Chondrocyte (in vitro differentiated cells): Measurements from ENCODE around the gene PFKP. TPM values are rescaled to one million over a fixed set of nuclear protein-coding genes. Genes with fewer than 3 reads are reported as not detected.

Experiments
- DNase-seq: peaks from one replicate; pipeline ENCODE4 v3.0.0; 2021; ENCODE audit warnings: mixed read lengths, low spot score
- H3K27ac Mint-ChIP-seq: one replicate; pipeline ENCODE4 v1.8.0; 2021; ENCODE audit warnings: mild to moderate bottlenecking, moderate library complexity, mixed read lengths; ENCODE audit not compliant: unreplicated experiment
- H3K27me3 Mint-ChIP-seq: 2 replicates; pipeline ENCODE4 v1.8.0; 2021; ENCODE audit warnings: low read depth, mixed read lengths
- H3K36me3 Mint-ChIP-seq: 2 replicates; pipeline ENCODE4 v1.8.0; 2021; ENCODE audit warnings: low read depth, mixed read lengths
- H3K4me1 Mint-ChIP-seq: 2 replicates; pipeline ENCODE4 v1.8.0; 2021; ENCODE audit warnings: low read depth, mild to moderate bottlenecking, mixed read lengths
- H3K4me3 Mint-ChIP-seq: one replicate; pipeline ENCODE4 v1.8.0; 2021; ENCODE audit warnings: mild to moderate bottlenecking, moderate library complexity, mixed read lengths; ENCODE audit not compliant: unreplicated experiment
- H3K9me3 Mint-ChIP-seq: 2 replicates; pipeline ENCODE4 v1.8.0; 2021; ENCODE audit warnings: low read depth, mixed read lengths
- total RNA-seq: library from RNA; stranded (reverse); gene quantifications from 3 replicates; pipeline ENCODE4 v1.2.1, GENCODE V29; 2021
- TF ChIP-seq, protein P1 (sequence below): fragments of 200-600 bp; sonication (generic); IDR thresholded peaks from 2 replicates; pipeline ENCODE4 v1.5.0; 2021; ENCODE audit warnings: antibody characterized with exemption, mild to moderate bottlenecking, moderate library complexity

The PFKP gene
- total RNA-seq, 1 donor from 2014 or later: 182 TPM

GRCh38 chr10:3143366-3143765 is 76.0 kb downstream of the PFKP start:
- no peak for DNase-seq
- H3K27me3 Mint-ChIP-seq: no peaks in the 10 kb centered on the region
- TF ChIP-seq, protein P1, sequence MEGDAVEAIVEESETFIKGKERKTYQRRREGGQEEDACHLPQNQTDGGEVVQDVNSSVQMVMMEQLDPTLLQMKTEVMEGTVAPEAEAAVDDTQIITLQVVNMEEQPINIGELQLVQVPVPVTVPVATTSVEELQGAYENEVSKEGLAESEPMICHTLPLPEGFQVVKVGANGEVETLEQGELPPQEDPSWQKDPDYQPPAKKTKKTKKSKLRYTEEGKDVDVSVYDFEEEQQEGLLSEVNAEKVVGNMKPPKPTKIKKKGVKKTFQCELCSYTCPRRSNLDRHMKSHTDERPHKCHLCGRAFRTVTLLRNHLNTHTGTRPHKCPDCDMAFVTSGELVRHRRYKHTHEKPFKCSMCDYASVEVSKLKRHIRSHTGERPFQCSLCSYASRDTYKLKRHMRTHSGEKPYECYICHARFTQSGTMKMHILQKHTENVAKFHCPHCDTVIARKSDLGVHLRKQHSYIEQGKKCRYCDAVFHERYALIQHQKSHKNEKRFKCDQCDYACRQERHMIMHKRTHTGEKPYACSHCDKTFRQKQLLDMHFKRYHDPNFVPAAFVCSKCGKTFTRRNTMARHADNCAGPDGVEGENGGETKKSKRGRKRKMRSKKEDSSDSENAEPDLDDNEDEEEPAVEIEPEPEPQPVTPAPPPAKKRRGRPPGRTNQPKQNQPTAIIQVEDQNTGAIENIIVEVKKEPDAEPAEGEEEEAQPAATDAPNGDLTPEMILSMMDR: no peak
- no peak overlapping the region for H3K27ac Mint-ChIP-seq
- H3K4me1 Mint-ChIP-seq: peaks cover 28% of the 10 kb centered on the region
- H3K36me3 Mint-ChIP-seq: peaks cover 56% of the 10 kb centered on the region
- H3K4me3 Mint-ChIP-seq: no peak overlapping the region
- H3K9me3 Mint-ChIP-seq: no peaks in the 10 kb centered on the region

- H3K27ac Mint-ChIP-seq: no peak overlapping the region
- DNase-seq: no peak
- H3K27me3 Mint-ChIP-seq: no peaks in the 10 kb centered on the region
- H3K36me3 Mint-ChIP-seq: peaks cover 54% of the 10 kb centered on the region
- H3K4me3 Mint-ChIP-seq: no peak overlapping the region
- TF ChIP-seq, protein P1: no peak
- H3K4me1 Mint-ChIP-seq: peaks cover 28% of the 10 kb centered on the region
- H3K9me3 Mint-ChIP-seq: no peaks in the 10 kb centered on the region
Observed at GRCh38 chr10:3143791-3144434, 76.6 kb downstream of the PFKP start.

- peaks cover 23% of the 10 kb centered on the region for H3K4me1 Mint-ChIP-seq
Observed at GRCh38 chr10:3145366-3145765, 78.0 kb downstream of the PFKP start.

DNA sequence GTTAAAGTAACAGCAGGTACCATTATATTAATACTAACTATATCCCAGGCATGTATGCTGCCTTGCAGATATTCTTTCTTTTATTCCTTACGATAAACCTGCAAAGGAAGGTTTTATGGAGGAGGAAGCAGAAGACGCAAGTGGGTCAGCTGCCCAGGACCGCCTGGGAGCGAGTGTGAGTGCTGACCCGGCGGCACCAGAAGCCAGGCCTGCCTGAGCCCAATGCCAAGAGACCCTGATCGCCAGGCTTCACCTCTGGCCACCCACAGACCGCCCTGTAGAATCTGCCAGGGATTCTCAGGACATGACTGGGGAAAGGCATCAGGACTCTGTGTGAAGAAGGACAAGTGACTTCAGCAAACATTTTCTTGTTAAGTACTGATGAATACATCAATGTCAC is 78.9 kb downstream of the PFKP start:
- Mint-ChIP-seq H3K27ac (no peak overlapping the region), H3K36me3 (peaks cover 42% of the 10 kb centered on the region), H3K4me1 (peaks cover 14% of the 10 kb centered on the region), H3K9me3 (no peaks in the 10 kb centered on the region), H3K4me3 (no peak overlapping the region), H3K27me3 (no peaks in the 10 kb centered on the region)
- TF ChIP-seq, protein P1: no peak
- DNase-seq: no peak

More at GRCh38 chr10:3145366-3145765, 78.0 kb downstream of the PFKP start:
- TF ChIP-seq, protein P1: no peak
- DNase-seq: no peak
- Mint-ChIP-seq H3K4me3 (no peak overlapping the region), H3K36me3 (peaks cover 44% of the 10 kb centered on the region), H3K27me3 (no peaks in the 10 kb centered on the region), H3K27ac (no peak overlapping the region), H3K9me3 (no peaks in the 10 kb centered on the region)

- peaks cover 4% of the 10 kb centered on the region for H3K4me1 Mint-ChIP-seq
- H3K27ac Mint-ChIP-seq: no peak overlapping the region
- H3K4me3 Mint-ChIP-seq: no peak overlapping the region
- no peaks in the 10 kb centered on the region for H3K27me3 Mint-ChIP-seq
- TF ChIP-seq, protein P1: no peak
- H3K36me3 Mint-ChIP-seq: peaks cover 46% of the 10 kb centered on the region
- DNase-seq: no peak
- H3K9me3 Mint-ChIP-seq: no peaks in the 10 kb centered on the region
Observed at GRCh38 chr10:3147117-3147820, 79.9 kb downstream of the PFKP start.
